H9 (cell line): Measurements from ENCODE around the gene LRRC53. TPM values are rescaled to one million over a fixed set of nuclear protein-coding genes. Genes with fewer than 3 reads are reported as not detected.

Experiments
- DNase-seq: peaks from one replicate; pipeline ENCODE4 v3.0.0-alpha.2; 2017
- H2AFZ ChIP-seq: one replicate; pipeline ENCODE4 v1.6.1; 2013; ENCODE audit warnings: mild to moderate bottlenecking, low read length, control low read depth, moderate library complexity
- H2AK5ac ChIP-seq: 2 replicates; pipeline ENCODE4 v1.6.1; 2013; ENCODE audit warnings: low read length, control low read depth, mixed read lengths; ENCODE audit not compliant: insufficient read length
- H2BK120ac ChIP-seq: one replicate; pipeline ENCODE4 v1.6.1; 2013; ENCODE audit warnings: low read depth, mild to moderate bottlenecking, low read length, control low read depth, inconsistent platforms; ENCODE audit not compliant: poor library complexity, severe bottlenecking
- H2BK12ac ChIP-seq: 2 replicates; pipeline ENCODE4 v1.6.1; 2013; ENCODE audit warnings: low read length, control low read depth, mixed read lengths, low read depth; ENCODE audit not compliant: insufficient read length
- H2BK15ac ChIP-seq: 2 replicates; pipeline ENCODE4 v1.6.1; 2013; ENCODE audit warnings: low read depth, low read length, control low read depth
- H2BK20ac ChIP-seq: one replicate; pipeline ENCODE4 v1.6.1; 2013; ENCODE audit warnings: low read depth, mild to moderate bottlenecking, low read length, control low read depth, inconsistent platforms; ENCODE audit not compliant: poor library complexity, severe bottlenecking
- H2BK5ac ChIP-seq: 2 replicates; pipeline ENCODE4 v1.6.1; 2013; ENCODE audit warnings: low read length, control low read depth, mixed read lengths; ENCODE audit not compliant: insufficient read length
- H3K14ac ChIP-seq: 2 replicates; pipeline ENCODE4 v1.6.1; 2013; ENCODE audit warnings: low read length, control low read depth; ENCODE audit not compliant: insufficient read depth
- H3K18ac ChIP-seq: 2 replicates; pipeline ENCODE4 v1.6.1; 2013; ENCODE audit warnings: low read depth, mild to moderate bottlenecking, mixed read lengths, low read length, control low read depth; ENCODE audit not compliant: insufficient read length
- H3K23ac ChIP-seq: 2 replicates; pipeline ENCODE4 v1.6.1; 2013; ENCODE audit warnings: low read length, control low read depth, mixed read lengths, low read depth; ENCODE audit not compliant: insufficient read length
- H3K23me2 ChIP-seq: 2 replicates; pipeline ENCODE4 v1.6.1; 2013; ENCODE audit warnings: low read depth, mild to moderate bottlenecking, mixed read lengths, low read length, control low read depth; ENCODE audit not compliant: insufficient read length, poor library complexity, severe bottlenecking
- H3K27ac ChIP-seq: 2 replicates; pipeline ENCODE4 v1.5.1; 2013; ENCODE audit warnings: low read length, control low read depth, mixed read lengths, low read depth; ENCODE audit not compliant: insufficient read length
- H3K27me3 ChIP-seq: 2 replicates; pipeline ENCODE4 v1.6.1; 2013; ENCODE audit warnings: low read length, control low read depth, inconsistent platforms; ENCODE audit not compliant: insufficient read depth
- H3K4ac ChIP-seq: 2 replicates; pipeline ENCODE4 v1.6.1; 2013; ENCODE audit warnings: low read depth, mild to moderate bottlenecking, control low read depth, inconsistent platforms, low read length, moderate library complexity
- H3K4me1 ChIP-seq: 2 replicates; pipeline ENCODE4 v1.6.1; 2013; ENCODE audit warnings: low read length, control low read depth, inconsistent platforms; ENCODE audit not compliant: insufficient read depth
- H3K4me2 ChIP-seq: 2 replicates; pipeline ENCODE4 v1.6.1; 2013; ENCODE audit warnings: low read length, control low read depth, mixed read lengths; ENCODE audit not compliant: insufficient read length, insufficient read depth
- H3K56ac ChIP-seq: 2 replicates; pipeline ENCODE4 v1.6.1; 2013; ENCODE audit warnings: low read depth, mild to moderate bottlenecking, mixed read lengths, low read length, control low read depth; ENCODE audit not compliant: insufficient read length
- H3K79me1 ChIP-seq: 2 replicates; pipeline ENCODE4 v1.6.1; 2013; ENCODE audit warnings: low read depth, mild to moderate bottlenecking, moderate library complexity, low read length, control low read depth, inconsistent platforms; ENCODE audit not compliant: insufficient read depth, poor library complexity, severe bottlenecking
- H3K79me2 ChIP-seq: 2 replicates; pipeline ENCODE4 v1.6.1; 2013; ENCODE audit warnings: low read length, control low read depth, inconsistent platforms; ENCODE audit not compliant: insufficient read depth
- H3K9ac ChIP-seq: 2 replicates; pipeline ENCODE4 v1.6.1; 2013; ENCODE audit warnings: low read length, control low read depth, mixed read lengths; ENCODE audit not compliant: insufficient read length; ENCODE audit errors: extremely low read depth
- H3K9me3 ChIP-seq: one replicate; pipeline ENCODE4 v1.6.1; 2013; ENCODE audit warnings: low read depth, low read length, inconsistent platforms; ENCODE audit not compliant: control insufficient read depth
- H3T11ph ChIP-seq: one replicate; pipeline ENCODE4 v1.6.1; 2013; ENCODE audit warnings: mild to moderate bottlenecking, low read length, control low read depth, inconsistent platforms
- H4K20me1 ChIP-seq: one replicate; pipeline ENCODE4 v1.6.1; 2013; ENCODE audit not compliant: control insufficient read depth, insufficient read length, insufficient read depth
- H4K5ac ChIP-seq: 2 replicates; pipeline ENCODE4 v1.6.1; 2013; ENCODE audit warnings: low read depth, mild to moderate bottlenecking, mixed read lengths, low read length, control low read depth; ENCODE audit not compliant: insufficient read length
- H4K8ac ChIP-seq: replicated peaks from 2 replicates; pipeline ENCODE4 v1.6.1; 2013; ENCODE audit warnings: low read length, control low read depth, mixed read lengths, low read depth; ENCODE audit not compliant: insufficient read length
- H4K91ac ChIP-seq: 2 replicates; pipeline ENCODE4 v1.6.1; 2013; ENCODE audit warnings: low read depth, mild to moderate bottlenecking, moderate library complexity, mixed read lengths, low read length, control low read depth; ENCODE audit not compliant: insufficient read length
- H3K27ac Mint-ChIP-seq, 3 experiments: 2 replicates in 2 of 3; 3 replicates in 1 of 3; pipeline ENCODE4 v1.8.0; 2020 to 2021; ENCODE audit warnings: mixed read lengths in 3 of 3, mild to moderate bottlenecking in 1 of 3, moderate library complexity in 1 of 3
- H3K27me3 Mint-ChIP-seq: 2 replicates; pipeline ENCODE4 v1.8.0; 2021; ENCODE audit warnings: low read depth, mild to moderate bottlenecking, moderate library complexity, mixed read lengths
- H3K36me3 Mint-ChIP-seq, 3 experiments: 2 replicates in 2 of 3; 3 replicates in 1 of 3; pipeline ENCODE4 v1.8.0; 2020 to 2021; ENCODE audit warnings: low read depth in 3 of 3, mixed read lengths in 3 of 3; ENCODE audit not compliant: insufficient read depth in 1 of 3
- H3K4me1 Mint-ChIP-seq, 2 experiments: 2 replicates each; pipeline ENCODE4 v1.8.0; 2020; ENCODE audit warnings: mixed read lengths in 2 of 2
- H3K4me3 Mint-ChIP-seq, 2 experiments: 2 replicates in 1 of 2; 3 replicates in 1 of 2; pipeline ENCODE4 v1.8.0; 2020 to 2021; ENCODE audit warnings: mild to moderate bottlenecking in 2 of 2, mixed read lengths in 2 of 2, moderate library complexity in 1 of 2
- H3K9me3 Mint-ChIP-seq, 2 experiments: 2 replicates in 1 of 2; 3 replicates in 1 of 2; pipeline ENCODE4 v1.8.0; 2020; ENCODE audit warnings: mild to moderate bottlenecking in 2 of 2, mixed read lengths in 2 of 2, moderate library complexity in 1 of 2
- WGBS: extraction: QIAGEN DNeasy Blood & Tissue Kit; methylation state at CpG from one replicate; pipeline ENCODE4 v1.1.7; 2013; ENCODE audit warnings: missing lambda C conversion rate, low lambda C conversion rate, mixed read lengths; ENCODE audit not compliant: insufficient read length; ENCODE audit errors: extremely low coverage; 5-methylcytosine and 5-hydroxymethylcytosine counted together
- total RNA-seq: library from RNA; stranded (reverse); gene quantifications from 2 replicates; pipeline ENCODE4 v1.2.1, GENCODE V29; 2021
- TF ChIP-seq, protein P1 (sequence below): fragments of 200-600 bp; sonication (generic); conservative IDR thresholded peaks from 3 replicates; pipeline ENCODE4 v1.8.0; 2021; ENCODE audit warnings: antibody characterized with exemption, mild to moderate bottlenecking

LRRC53 gene
- total RNA-seq, 1 experiment from 2014 or later, result not detected

DNA sequence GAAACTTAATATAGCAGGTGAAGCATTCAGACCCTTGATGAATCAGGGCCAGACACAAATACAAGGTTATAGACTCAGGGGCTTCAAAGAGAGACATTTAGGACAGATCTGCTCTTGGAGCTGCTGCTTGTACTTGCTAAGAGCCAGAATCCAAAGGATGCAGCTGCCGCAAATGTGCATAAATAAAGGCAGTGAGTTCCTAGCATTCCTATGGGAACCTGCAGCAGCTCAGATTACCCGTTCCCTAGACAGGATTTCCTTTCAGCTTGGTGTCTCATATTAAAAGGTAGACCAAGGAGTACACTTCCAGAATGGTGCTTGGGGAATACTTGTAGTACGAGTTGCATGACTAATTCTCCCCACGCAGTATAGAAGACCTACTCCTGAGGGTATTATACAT, 9.7 kb upstream of the LRRC53 start:
- Histone ChIP-seq H2BK15ac (no peak overlapping the region), H3K4me1 (peaks cover 6% of the 10 kb centered on the region; the same call in 1 of the 2 replicates), H3K23ac (no peak overlapping the region), H3K9me3 (no peaks in the 10 kb centered on the region), H2BK20ac (no peak overlapping the region), H2BK120ac (no peak overlapping the region), H2BK12ac (no peak overlapping the region), H3K4ac (no peak overlapping the region), H3K9ac (no peak overlapping the region), H3K27ac (peak overlapping the region; percentile 48), H2AK5ac (no peak overlapping the region), H3T11ph (no peak overlapping the region), H3K14ac (no peak overlapping the region), H2BK5ac (no peak overlapping the region), H3K4me2 (peak overlapping the region; percentile 32), H4K91ac (no peak overlapping the region), H3K23me2 (no peaks in the 10 kb centered on the region), H3K18ac (no peak overlapping the region), H4K20me1 (no peaks in the 10 kb centered on the region), H2AFZ (no peak overlapping the region), H3K56ac (no peak overlapping the region), H3K27me3 (no peaks in the 10 kb centered on the region), H3K79me2 (no peaks in the 10 kb centered on the region), H4K8ac (no peak overlapping the region), H3K79me1 (no peaks in the 10 kb centered on the region), H4K5ac (no peak overlapping the region)
- H3K36me3 Mint-ChIP-seq, result no peaks in the 10 kb centered on the region; a peak in 1 of 7 replicates
- no CpG with 5 or more reads among the region's 4 CpGs for WGBS
- peaks cover 37 to 49% of the 10 kb centered on the region in 2 experiments for H3K4me1 Mint-ChIP-seq
- peak overlapping the region in 1 of 2 experiments; percentile 63; a peak in 2 of 5 replicates for H3K4me3 Mint-ChIP-seq
- peak overlapping the region; percentile 17 to 96 (median 88) for H3K27ac Mint-ChIP-seq
- peak; percentile 79 for DNase-seq
- H3K27me3 Mint-ChIP-seq, result no peaks in the 10 kb centered on the region
- TF ChIP-seq, protein P1, sequence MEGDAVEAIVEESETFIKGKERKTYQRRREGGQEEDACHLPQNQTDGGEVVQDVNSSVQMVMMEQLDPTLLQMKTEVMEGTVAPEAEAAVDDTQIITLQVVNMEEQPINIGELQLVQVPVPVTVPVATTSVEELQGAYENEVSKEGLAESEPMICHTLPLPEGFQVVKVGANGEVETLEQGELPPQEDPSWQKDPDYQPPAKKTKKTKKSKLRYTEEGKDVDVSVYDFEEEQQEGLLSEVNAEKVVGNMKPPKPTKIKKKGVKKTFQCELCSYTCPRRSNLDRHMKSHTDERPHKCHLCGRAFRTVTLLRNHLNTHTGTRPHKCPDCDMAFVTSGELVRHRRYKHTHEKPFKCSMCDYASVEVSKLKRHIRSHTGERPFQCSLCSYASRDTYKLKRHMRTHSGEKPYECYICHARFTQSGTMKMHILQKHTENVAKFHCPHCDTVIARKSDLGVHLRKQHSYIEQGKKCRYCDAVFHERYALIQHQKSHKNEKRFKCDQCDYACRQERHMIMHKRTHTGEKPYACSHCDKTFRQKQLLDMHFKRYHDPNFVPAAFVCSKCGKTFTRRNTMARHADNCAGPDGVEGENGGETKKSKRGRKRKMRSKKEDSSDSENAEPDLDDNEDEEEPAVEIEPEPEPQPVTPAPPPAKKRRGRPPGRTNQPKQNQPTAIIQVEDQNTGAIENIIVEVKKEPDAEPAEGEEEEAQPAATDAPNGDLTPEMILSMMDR, result no peak
- H3K9me3 Mint-ChIP-seq, result no peaks in the 10 kb centered on the region; a peak in 1 of 5 replicates
